H1 (cell line): Measurements from ENCODE around the gene ZBED1. TPM values are rescaled to one million over a fixed set of nuclear protein-coding genes. Genes with fewer than 3 reads are reported as not detected.
A peak's percentile ranks its signal among the peaks of the same experiment; 100 is the strongest.

Experiments used
- CTCF ChIA-PET: fragments of 300-600 bp; sonication (Branson Sonifier 250); formaldehyde crosslinking; loops from one replicate; lab custom pipeline; 2021; ENCODE audit not compliant: partially characterized antibody; lab: Charles Lee
- POLR2A ChIA-PET: fragments of 300-600 bp; sonication (Branson Sonifier 250); formaldehyde crosslinking; loops from one replicate; lab custom pipeline; 2021; ENCODE audit warnings: inconsistent platforms; ENCODE audit not compliant: partially characterized antibody; lab: Charles Lee
- DNase-seq, 2 experiments: peaks; one replicate each; pipeline versions ENCODE4 v3.0.0 to v3.0.0-alpha.2; 2010 to 2022; ENCODE audit warnings: low spot score in 2 of 2, low read depth in 1 of 2, mixed read lengths in 1 of 2
- FAIRE-seq: peaks from 2 replicates; lab custom pipeline; 2011; peaks lifted over from hg19 to GRCh38; lab: Jason Lieb, UNC
- H2AFZ ChIP-seq: 2 replicates; pipeline ENCODE4 v1.8.1; 2012; ENCODE audit warnings: low read length, inconsistent platforms
- H2AK5ac ChIP-seq: 2 replicates; pipeline ENCODE4 v1.6.1; 2013; ENCODE audit warnings: low read depth, low read length
- H2BK120ac ChIP-seq: replicated peaks from 2 replicates; pipeline ENCODE3; 2013; ENCODE audit warnings: low read depth, low read length, inconsistent platforms
- H2BK12ac ChIP-seq: 2 replicates; pipeline ENCODE4 v1.6.1; 2013; ENCODE audit warnings: low read depth, low read length
- H2BK15ac ChIP-seq: 2 replicates; pipeline ENCODE4 v1.6.1; 2013; ENCODE audit warnings: low read length
- H2BK20ac ChIP-seq: 2 replicates; pipeline ENCODE4 v1.6.1; 2013; ENCODE audit warnings: low read length
- H2BK5ac ChIP-seq: 2 replicates; pipeline ENCODE4 v1.6.1; 2013; ENCODE audit warnings: low read depth, low read length
- H3K14ac ChIP-seq: 2 replicates; pipeline ENCODE4 v1.6.1; 2013; ENCODE audit warnings: inconsistent platforms; ENCODE audit not compliant: insufficient read length
- H3K18ac ChIP-seq: 2 replicates; pipeline ENCODE4 v1.6.1; 2013; ENCODE audit warnings: low read length; ENCODE audit errors: extremely low read depth
- H3K23ac ChIP-seq: 2 replicates; pipeline ENCODE4 v1.6.1; 2013; ENCODE audit warnings: inconsistent platforms; ENCODE audit not compliant: insufficient read length
- H3K23me2 ChIP-seq: 2 replicates; pipeline ENCODE4 v1.6.1; 2013; ENCODE audit warnings: low read depth, low read length
- H3K27ac ChIP-seq: 2 replicates; pipeline ENCODE4 v1.6.1; 2011; ENCODE audit warnings: low read depth, low read length, inconsistent platforms
- H3K27me3 ChIP-seq, 4 experiments: replicated peaks in 1 of 4; 1 replicate in 1 of 4; 2 replicates in 3 of 4; pipeline versions ENCODE4 v1.6.1 to v1.8.1; 2011 to 2013; ENCODE audit warnings: low read length in 3 of 4, mild to moderate bottlenecking in 3 of 4, inconsistent platforms in 2 of 4, mixed read lengths in 2 of 4, moderate library complexity in 1 of 4; ENCODE audit not compliant: control insufficient read depth in 3 of 4, insufficient read depth in 3 of 4; ENCODE audit errors: extremely low read depth in 1 of 4
- H3K36me3 ChIP-seq, 4 experiments: 2 replicates each; pipeline versions ENCODE4 v1.6.1 to v1.8.1; 2011 to 2013; ENCODE audit warnings: mild to moderate bottlenecking in 4 of 4, low read length in 3 of 4, moderate library complexity in 2 of 4, control low read depth in 1 of 4, inconsistent platforms in 1 of 4; ENCODE audit not compliant: insufficient read depth in 4 of 4, control insufficient read depth in 2 of 4
- H3K4ac ChIP-seq: replicated peaks from 2 replicates; pipeline ENCODE3; 2013; ENCODE audit warnings: low read length, low read depth, mixed read lengths, inconsistent platforms; ENCODE audit not compliant: insufficient read length
- H3K4me1 ChIP-seq, 4 experiments: replicated peaks in 1 of 4; 1 replicate in 1 of 4; 2 replicates in 3 of 4; pipeline versions ENCODE4 v1.6.1 to v1.8.1; 2011 to 2013; ENCODE audit warnings: low read length in 3 of 4, inconsistent platforms in 2 of 4, mixed read lengths in 1 of 4; ENCODE audit not compliant: insufficient read depth in 4 of 4, control insufficient read depth in 3 of 4
- H3K4me2 ChIP-seq, 2 experiments: 2 replicates each; pipeline versions ENCODE4 v1.6.1 to v1.8.1; 2011 to 2013; ENCODE audit warnings: low read depth in 2 of 2, low read length in 2 of 2, control low read depth in 1 of 2, inconsistent platforms in 1 of 2, mild to moderate bottlenecking in 1 of 2; ENCODE audit not compliant: insufficient read depth in 1 of 2
- H3K4me3 ChIP-seq, 4 experiments: fragments of 200-600, 300-600 bp in 1 of 4; sonication (generic), shearing (Covaris generic), sonication (Bioruptor Twin) in 1 of 4; 2 replicates each; pipeline versions ENCODE4 v1.5.1 to v1.8.1; 2011 to 2016; ENCODE audit warnings: low read length in 4 of 4, low read depth in 3 of 4, control low read depth in 2 of 4, inconsistent platforms in 2 of 4, mild to moderate bottlenecking in 2 of 4, mixed read lengths in 1 of 4, moderate library complexity in 1 of 4; ENCODE audit not compliant: insufficient read depth in 2 of 4; ENCODE audit errors: extremely low read depth in 1 of 4
- H3K56ac ChIP-seq: replicated peaks from 2 replicates; pipeline ENCODE3; 2013; ENCODE audit warnings: low read depth, mild to moderate bottlenecking, mixed read lengths, low read length, inconsistent platforms; ENCODE audit not compliant: insufficient read length
- H3K79me1 ChIP-seq: 2 replicates; pipeline ENCODE4 v1.6.1; 2013; ENCODE audit warnings: low read depth, low read length, control low read depth
- H3K79me2 ChIP-seq, 2 experiments: 2 replicates each; pipeline versions ENCODE4 v1.6.1 to v1.8.1; 2012 to 2013; ENCODE audit warnings: low read length in 2 of 2, mild to moderate bottlenecking in 2 of 2, inconsistent platforms in 1 of 2; ENCODE audit not compliant: insufficient read depth in 2 of 2, control insufficient read depth in 1 of 2
- H3K9ac ChIP-seq, 4 experiments: replicated peaks in 1 of 4; 1 replicate in 1 of 4; 2 replicates in 3 of 4; pipeline versions ENCODE4 v1.6.1 to v1.8.1; 2011 to 2013; ENCODE audit warnings: low read depth in 3 of 4, low read length in 3 of 4, control low read depth in 2 of 4, mild to moderate bottlenecking in 2 of 4, moderate library complexity in 2 of 4, inconsistent platforms in 1 of 4; ENCODE audit errors: extremely low read depth in 1 of 4
- H3K9me3 ChIP-seq, 2 experiments: 2 replicates each; pipeline versions ENCODE4 v1.6.1 to v1.8.1; 2012 to 2013; ENCODE audit warnings: mild to moderate bottlenecking in 2 of 2, moderate library complexity in 2 of 2, control low read depth in 1 of 2, inconsistent platforms in 1 of 2, low read depth in 1 of 2, low read length in 1 of 2, mixed read lengths in 1 of 2; ENCODE audit not compliant: insufficient read depth in 2 of 2
- H4K20me1 ChIP-seq, 2 experiments: replicated peaks in 1 of 2; 2 replicates each; pipeline versions ENCODE3 to v1.8.1; 2011 to 2013; ENCODE audit warnings: inconsistent platforms in 2 of 2, low read length in 2 of 2, mild to moderate bottlenecking in 1 of 2; ENCODE audit not compliant: insufficient read depth in 2 of 2, control insufficient read depth in 1 of 2
- H4K5ac ChIP-seq: 2 replicates; pipeline ENCODE4 v1.6.1; 2013; ENCODE audit warnings: low read length, low read depth, mixed read lengths, inconsistent platforms; ENCODE audit not compliant: insufficient read length
- H4K8ac ChIP-seq: 2 replicates; pipeline ENCODE4 v1.8.0; 2013; ENCODE audit warnings: mild to moderate bottlenecking, moderate library complexity, low read length, inconsistent platforms; ENCODE audit not compliant: insufficient read depth; ENCODE audit errors: extremely low read depth
- H4K91ac ChIP-seq: replicated peaks from 2 replicates; pipeline ENCODE3; 2013; ENCODE audit warnings: low read length, mixed read lengths, inconsistent platforms; ENCODE audit not compliant: insufficient read length
- CTBP2 ChIP-seq: IDR thresholded peaks from 2 replicates; pipeline ENCODE4 v1.7.0; 2011; ENCODE audit warnings: borderline replicate concordance, mild to moderate bottlenecking, moderate library complexity, mixed read lengths, low read length; ENCODE audit not compliant: insufficient read depth, insufficient read length
- GTF2F1 ChIP-seq: IDR thresholded peaks from 2 replicates; pipeline ENCODE4 v1.6.1; 2012; ENCODE audit warnings: low read depth, low read length, improper control_type of control experiment, borderline replicate concordance
- HDAC2 ChIP-seq, 2 experiments: fragments of 300-600 bp in 1 of 2; sonication (generic) in 1 of 2; IDR thresholded peaks; 2 replicates each; pipeline ENCODE4 v1.6.1; 2011 to 2012; ENCODE audit warnings: low read depth in 2 of 2, low read length in 2 of 2, mild to moderate bottlenecking in 2 of 2, moderate library complexity in 2 of 2, borderline replicate concordance in 1 of 2, inconsistent platforms in 1 of 2
- KDM1A ChIP-seq: fragments of 200-600, 300-600 bp; sonication (generic); IDR thresholded peaks from 2 replicates; pipeline ENCODE4 v1.7.1; 2016; ENCODE audit warnings: mild to moderate bottlenecking, low read length, borderline replicate concordance
- SAP30 ChIP-seq: fragments of 300-600 bp; sonication (generic); IDR thresholded peaks from 2 replicates; pipeline ENCODE4 v1.7.1; 2012; ENCODE audit warnings: low read length, moderate library complexity, mild to moderate bottlenecking, inconsistent platforms; ENCODE audit not compliant: insufficient read depth, insufficient replicate concordance
- SIRT6 ChIP-seq: IDR thresholded peaks from one replicate; pipeline ENCODE4 v1.7.1; 2012; ENCODE audit warnings: low read length, inconsistent platforms
- SP1 ChIP-seq: IDR thresholded peaks from 2 replicates; pipeline ENCODE4 v1.6.1; 2011; ENCODE audit warnings: low read depth, low read length
- SRF ChIP-seq: IDR thresholded peaks from 2 replicates; pipeline ENCODE4 v1.6.1; 2011; ENCODE audit warnings: mild to moderate bottlenecking, low read depth, low read length, moderate library complexity
- WGBS, 2 experiments: shearing (Covaris generic) in 1 of 2; methylation state at CpG; one replicate each; pipeline versions ENCODE4 v1.1.6 to v1.1.7; 2013 to 2015; ENCODE audit warnings: low lambda C conversion rate in 2 of 2, mixed read lengths in 2 of 2, inconsistent platforms in 1 of 2, low coverage in 1 of 2, missing lambda C conversion rate in 1 of 2; ENCODE audit not compliant: insufficient replicate concordance in 2 of 2, insufficient coverage in 1 of 2, insufficient read length in 1 of 2; ENCODE audit errors: extremely low coverage in 1 of 2, missing lambda C conversion rate in 1 of 2; 5-methylcytosine and 5-hydroxymethylcytosine counted together
- polyA plus RNA-seq, 7 experiments: library from polyadenylated mRNA; depleted of rRNA in 3 of 7; stranded (reverse) in 5 of 7; unstranded in 2 of 7; fragments of >200 nt in 5 of 7; fragments of 200-250 nt in 2 of 7; gene quantifications; 1 replicate in 5 of 7; 2 replicates in 1 of 7; 4 replicates in 1 of 7; pipeline versions ENCODE4 v1.2.1 to v1.2.3, GENCODE V29; 2011 to 2013; ENCODE audit warnings: missing spikeins in 2 of 7, mixed read lengths in 2 of 7
- total RNA-seq: library from RNA; stranded (reverse); fragmentation: NEBNext Ultra II Directional; extraction: Animal tissue kit (Norgen Biotek cat#: 25700); gene quantifications from 2 replicates; pipeline ENCODE4 v1.2.1, GENCODE V29; 2021

ZBED1 gene
- total and polyA plus RNA-seq, 2 of the 8 experiments (the other 6 are each of a cell fraction or from before 2014, with no cell fraction given) = 28.5 to 45.8 TPM

DNA sequence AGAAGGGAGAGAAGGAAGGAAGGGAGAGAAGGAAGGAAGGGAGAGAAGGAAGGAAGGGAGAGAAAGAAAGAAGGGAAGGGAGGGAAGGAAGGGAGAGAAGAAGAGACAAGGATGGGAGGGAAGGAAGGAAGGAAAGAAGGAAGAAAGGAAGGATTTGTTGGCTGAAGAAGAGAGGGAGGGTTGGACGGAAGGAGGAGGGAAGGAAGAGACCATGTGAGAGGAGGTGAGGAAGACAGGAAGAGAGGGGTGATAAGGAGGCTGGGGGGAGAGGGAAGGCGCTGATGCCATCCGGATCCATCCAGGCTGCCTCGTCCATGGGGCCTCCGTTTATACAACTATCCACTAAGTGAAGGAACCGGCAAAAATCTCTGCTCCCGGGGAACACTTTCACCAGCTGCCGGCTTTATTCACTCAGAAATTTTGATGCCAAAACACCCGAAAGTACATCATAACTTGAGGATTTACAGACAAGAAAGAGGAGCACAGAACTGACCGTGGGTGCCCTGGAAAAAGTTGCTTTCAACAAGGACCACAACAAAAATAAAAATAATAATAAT, 14.9 kb downstream of the ZBED1 start:
- H3K27me3 ChIP-seq = no peaks in the 10 kb centered on the region
- CTCF ChIA-PET = no interaction called here
- 87% methylated on average over 10 of the region's 10 CpGs; no CpG with 5 or more reads in 1 of the 2 experiments for WGBS, 2 experiments
- 0 out of 2 replicates have a peak overlapping the region, but pooled peaks have one; percentile 18 for H2BK15ac ChIP-seq
- no peak overlapping the region for H2BK120ac ChIP-seq
- peak overlapping the region; percentile 29; the same call in 1 of the 2 replicates for H3K27ac ChIP-seq
- peaks cover 6 to 79% of the 10 kb centered on the region in 2 experiments; a peak in 3 of 4 replicates for H3K79me2 ChIP-seq
- no peak overlapping the region for H4K5ac ChIP-seq
- peak overlapping the region; percentile 87; the same call in 1 of the 2 replicates for H2BK5ac ChIP-seq
- no peak overlapping the region for H3K56ac ChIP-seq
- 0 out of 2 replicates have a peak overlapping the region, but pooled peaks have one; percentile 77 for H2BK20ac ChIP-seq
- no peaks in the 10 kb centered on the region for H3K9me3 ChIP-seq
- H3K23ac ChIP-seq = no peak overlapping the region
- peaks cover 12% of the 10 kb centered on the region for H3K79me1 ChIP-seq
- H3K18ac ChIP-seq = no peak overlapping the region
- no peak overlapping the region for H3K9ac ChIP-seq
- H3K4me2 ChIP-seq = peak overlapping the region in 1 of 2 experiments; percentile 25; a peak in 1 of 4 replicates
- H3K14ac ChIP-seq = no peak overlapping the region
- FAIRE-seq = no peak
- H2AFZ ChIP-seq = no peak overlapping the region
- H3K36me3 ChIP-seq = peaks cover 10 to 46% (median 36%) of the 10 kb centered on the region in 4 experiments; a peak in 7 of 8 replicates
- TF ChIP-seq SRF (no peak), KDM1A (no peak), SP1 (no peak), SAP30 (no peak), GTF2F1 (no peak), SIRT6 (no peak), HDAC2 (IDR thresholded peaks at IDR 0.05; ENCODE audit: borderline replicate concordance in 1 of 2, low read depth in 2 of 2, low read length in 2 of 2) (no peak), CTBP2 (no peak)
- POLR2A ChIA-PET = no interaction called here
- no peak overlapping the region for H3K4me3 ChIP-seq
- peaks cover 2% of the 10 kb centered on the region; the same call in 1 of the 2 replicates for H3K23me2 ChIP-seq
- peak overlapping the region; percentile 94; the same call in 1 of the 2 replicates for H2BK12ac ChIP-seq
- peaks cover 9 to 11% of the 10 kb centered on the region in 2 experiments for H4K20me1 ChIP-seq
- DNase-seq = no peak
- H3K4me1 ChIP-seq = peaks cover 5 to 13% (median 8%) of the 10 kb centered on the region in 4 experiments
- no peak overlapping the region for H4K91ac ChIP-seq
- peak overlapping the region; percentile 98; the same call in 1 of the 2 replicates for H2AK5ac ChIP-seq
- no peak overlapping the region for H4K8ac ChIP-seq
- no peak overlapping the region for H3K4ac ChIP-seq
